Measurements from ENCODE around the gene DOK5. TPM values are rescaled to one million over a fixed set of nuclear protein-coding genes. Genes with fewer than 3 reads are reported as not detected.

Gene DOK5
- total and polyA plus RNA-seq, 2 of the 8 experiments (the other 6 are each of a cell fraction or from before 2014, with no cell fraction given) = 8.9 to 15.0 TPM

- TF ChIP-seq E2F6 (IDR thresholded peaks at IDR 0.05) = no peak
- no peak for TF ChIP-seq POLR2AphosphoS5 (IDR thresholded peaks at IDR 0.05; ENCODE audit: low read depth, low read length)
- TF ChIP-seq CTCF (IDR thresholded peaks at IDR 0.05; ENCODE audit: control extremely low read depth in 1 of 3, insufficient read depth in 1 of 3, low read depth in 1 of 3, low read length in 3 of 3) = no peak
- no peak for TF ChIP-seq RXRA (IDR thresholded peaks at IDR 0.05; ENCODE audit: insufficient read depth, low read depth, low read length)
- TF ChIP-seq BCL11A (IDR thresholded peaks at IDR 0.05; ENCODE audit: low read depth in 2 of 2, low read length in 2 of 2) = no peak
- TF ChIP-seq RNF2 (IDR thresholded peaks at IDR 0.05; ENCODE audit: borderline replicate concordance, low read depth, low read length, missing control alignments, poor library complexity, severe bottlenecking) = no peak
- no peak for TF ChIP-seq SAP30 (IDR thresholded peaks at IDR 0.05; ENCODE audit: insufficient read depth, insufficient replicate concordance, low read length)
Measured at GRCh38 chr20:54543369-54543768, 68.0 kb downstream of the DOK5 start (continued).
